Sigmoid colon (tissue), 4 donors: ENCODE measurements around the gene FAM25G.
"Not testable (repeated sequence)": the region's sequence is repeated elsewhere in the genome, so short reads cannot be mapped to it uniquely, and the experiment has no call there.

Experiments
- POLR2A ChIP-seq, 2 donors: fragments of 450-650 bp; IDR thresholded peaks; one replicate each; pipeline ENCODE4 v1.6.1; 2016; ENCODE audit warnings: antibody characterized with exemption in 2 of 2, mild to moderate bottlenecking in 2 of 2, moderate library complexity in 2 of 2
- POLR2AphosphoS5 ChIP-seq, 4 donors: sonication (generic); formaldehyde crosslinking; IDR thresholded peaks; one replicate each; pipeline ENCODE4 v1.6.1; 2017; ENCODE audit warnings: antibody characterized with exemption in 4 of 4
- TF ChIP-seq, protein P1 (sequence below), 4 experiments: fragments of 450-650 bp in 3 of 4; fragments of 200-600 bp in 1 of 4; IDR thresholded peaks; one replicate each; pipeline ENCODE4 v1.5.1; 2016 to 2019; ENCODE audit warnings: antibody characterized with exemption in 4 of 4, mild to moderate bottlenecking in 3 of 4, moderate library complexity in 2 of 4

DNA sequence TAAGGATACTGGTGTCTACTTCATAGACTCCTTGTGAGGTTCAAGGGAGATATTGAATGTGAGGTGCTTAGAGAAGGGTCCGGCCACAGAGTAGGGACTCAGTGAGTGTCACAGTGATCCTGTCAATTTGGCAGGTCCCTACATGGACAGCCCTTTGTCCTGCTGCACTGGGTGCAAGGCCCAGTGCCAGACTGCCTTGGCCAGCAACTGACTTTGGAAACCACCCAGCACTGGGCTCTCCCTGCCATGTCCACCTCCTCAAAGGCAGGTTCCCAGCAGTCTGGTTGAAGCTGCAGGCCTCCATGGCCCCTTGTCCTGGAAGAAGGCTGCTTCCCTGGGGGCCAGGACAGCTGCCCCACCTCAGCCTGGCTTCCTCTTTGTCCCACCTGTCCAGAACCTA lies 9.1 kb downstream of the FAM25G start:
- TF ChIP-seq, protein P1, sequence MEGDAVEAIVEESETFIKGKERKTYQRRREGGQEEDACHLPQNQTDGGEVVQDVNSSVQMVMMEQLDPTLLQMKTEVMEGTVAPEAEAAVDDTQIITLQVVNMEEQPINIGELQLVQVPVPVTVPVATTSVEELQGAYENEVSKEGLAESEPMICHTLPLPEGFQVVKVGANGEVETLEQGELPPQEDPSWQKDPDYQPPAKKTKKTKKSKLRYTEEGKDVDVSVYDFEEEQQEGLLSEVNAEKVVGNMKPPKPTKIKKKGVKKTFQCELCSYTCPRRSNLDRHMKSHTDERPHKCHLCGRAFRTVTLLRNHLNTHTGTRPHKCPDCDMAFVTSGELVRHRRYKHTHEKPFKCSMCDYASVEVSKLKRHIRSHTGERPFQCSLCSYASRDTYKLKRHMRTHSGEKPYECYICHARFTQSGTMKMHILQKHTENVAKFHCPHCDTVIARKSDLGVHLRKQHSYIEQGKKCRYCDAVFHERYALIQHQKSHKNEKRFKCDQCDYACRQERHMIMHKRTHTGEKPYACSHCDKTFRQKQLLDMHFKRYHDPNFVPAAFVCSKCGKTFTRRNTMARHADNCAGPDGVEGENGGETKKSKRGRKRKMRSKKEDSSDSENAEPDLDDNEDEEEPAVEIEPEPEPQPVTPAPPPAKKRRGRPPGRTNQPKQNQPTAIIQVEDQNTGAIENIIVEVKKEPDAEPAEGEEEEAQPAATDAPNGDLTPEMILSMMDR (IDR thresholded peaks at IDR 0.05) = not testable (repeated sequence)
- not testable (repeated sequence) for TF ChIP-seq POLR2AphosphoS5, POLR2A (IDR thresholded peaks at IDR 0.05)
